Ureter (tissue), 1 donor: ENCODE data around the gene TAOK1. TPM values are rescaled to one million over a fixed set of nuclear protein-coding genes. Genes with fewer than 3 reads are reported as not detected.

Experiments used
- DNase-seq: peaks from one replicate; pipeline ENCODE4 v3.0.0-alpha.2; 2020; ENCODE audit warnings: low spot score
- total RNA-seq: library from RNA; stranded (reverse); gene quantifications from one replicate; pipeline ENCODE4 v1.2.4, GENCODE V29; 2023
- donor health status: DM: yes; HTN: yes; CAD: no.

TAOK1 gene
- total RNA-seq, 1 donor from 2014 or later = 92.4 TPM

DNA sequence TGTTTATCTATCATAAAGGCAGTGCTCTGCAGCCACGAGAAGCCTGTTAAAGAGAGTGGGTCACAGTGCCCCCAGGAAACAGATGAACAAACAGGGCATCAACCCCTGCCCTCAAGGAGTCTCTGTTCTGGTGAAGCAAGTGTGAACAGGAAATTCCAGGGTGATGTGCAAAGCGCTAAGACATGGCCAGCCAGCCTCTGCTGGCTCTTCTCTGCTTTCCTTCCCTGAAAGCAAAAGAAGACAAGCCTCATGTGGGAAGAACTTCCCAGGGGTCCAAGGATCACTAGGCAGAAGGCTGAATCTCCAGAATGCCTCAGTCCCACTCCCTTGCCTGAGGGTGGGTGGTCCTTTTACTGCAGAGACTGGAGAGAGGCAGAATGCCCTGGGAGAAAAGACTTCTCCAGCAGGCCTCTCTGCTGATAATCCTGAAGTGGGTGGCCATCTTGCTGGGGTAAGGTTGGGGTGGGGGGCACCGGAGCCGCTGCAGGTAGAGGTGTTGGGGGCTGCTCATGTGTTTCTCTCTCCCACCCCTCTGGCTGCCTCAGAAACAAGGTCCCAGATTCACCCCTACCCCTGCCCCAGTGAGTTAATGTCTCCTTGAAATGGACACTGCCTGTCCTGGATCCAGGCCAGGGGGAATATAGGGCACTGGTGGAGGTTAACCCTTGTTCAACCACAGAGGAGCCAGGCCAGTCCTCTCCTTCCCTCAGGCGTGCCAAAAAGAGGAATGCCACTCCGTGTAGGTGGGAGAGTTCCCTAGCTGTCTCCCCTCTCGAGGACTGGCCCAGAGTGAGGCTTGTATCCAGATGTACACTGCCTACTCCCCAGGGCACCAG lies 205.2 kb downstream of the TAOK1 start:
- no peak for DNase-seq

DNA sequence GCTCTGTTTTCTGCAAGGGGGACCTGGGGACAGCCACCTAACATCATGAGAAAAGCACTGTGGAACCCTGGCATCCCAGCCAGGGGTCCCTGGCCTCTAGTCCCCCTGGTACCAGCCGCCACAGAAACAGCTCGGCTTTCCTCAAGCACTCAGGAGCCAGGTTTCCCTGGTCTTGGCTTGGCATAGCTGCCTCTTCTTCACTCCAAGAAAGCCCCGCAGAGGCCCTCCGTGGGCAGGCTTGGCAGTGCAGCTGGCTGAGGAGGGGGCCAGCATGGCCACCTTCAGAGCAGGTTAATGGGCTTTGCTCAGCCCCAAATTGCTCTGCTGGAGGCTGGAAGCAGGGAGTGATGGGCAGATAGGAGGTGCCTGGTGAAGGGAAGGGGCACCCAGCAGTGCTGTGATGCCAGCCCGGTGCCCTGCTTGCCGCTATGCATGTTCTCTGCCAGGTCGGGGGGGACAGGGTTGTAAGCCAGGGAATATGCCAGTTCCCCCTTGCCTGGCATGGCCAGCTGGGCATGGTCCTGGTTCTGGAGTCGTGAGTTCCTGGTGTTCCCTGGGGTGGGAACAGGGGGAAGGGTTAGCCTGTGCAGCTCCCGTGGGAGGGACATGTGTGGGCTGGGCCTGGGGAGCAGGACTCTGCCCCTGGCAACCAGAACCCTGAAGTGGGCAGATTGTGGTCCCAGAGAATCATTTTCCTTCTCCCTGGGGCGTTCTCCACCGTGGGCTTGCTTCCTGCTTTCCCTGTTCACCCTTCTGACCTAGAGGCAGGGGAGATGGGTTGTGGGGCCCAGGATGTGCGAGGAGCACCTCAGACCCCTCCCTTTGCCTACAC lies 206.0 kb downstream of the TAOK1 start:
- DNase-seq = no peak

DNA sequence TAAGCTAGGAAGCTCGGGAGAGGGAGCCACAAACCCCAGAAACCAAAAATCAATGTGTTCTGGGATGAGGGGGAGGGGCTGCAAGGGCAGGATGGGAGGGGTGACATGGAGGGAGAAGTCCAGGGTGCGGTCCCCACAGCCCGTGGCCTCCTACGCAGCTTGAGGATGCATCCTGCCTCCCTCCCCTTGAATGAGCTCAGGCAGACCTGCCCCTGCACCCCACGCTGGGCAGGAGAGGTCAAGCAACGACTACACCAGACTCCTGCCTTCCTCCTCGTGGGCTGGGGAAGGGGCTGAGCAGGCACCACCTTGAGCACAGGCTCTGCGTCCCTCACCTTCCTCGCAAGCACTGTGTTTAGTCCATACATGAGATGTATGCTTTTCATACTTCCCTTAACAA lies 206.6 kb downstream of the TAOK1 start:
- no peak for DNase-seq

DNA sequence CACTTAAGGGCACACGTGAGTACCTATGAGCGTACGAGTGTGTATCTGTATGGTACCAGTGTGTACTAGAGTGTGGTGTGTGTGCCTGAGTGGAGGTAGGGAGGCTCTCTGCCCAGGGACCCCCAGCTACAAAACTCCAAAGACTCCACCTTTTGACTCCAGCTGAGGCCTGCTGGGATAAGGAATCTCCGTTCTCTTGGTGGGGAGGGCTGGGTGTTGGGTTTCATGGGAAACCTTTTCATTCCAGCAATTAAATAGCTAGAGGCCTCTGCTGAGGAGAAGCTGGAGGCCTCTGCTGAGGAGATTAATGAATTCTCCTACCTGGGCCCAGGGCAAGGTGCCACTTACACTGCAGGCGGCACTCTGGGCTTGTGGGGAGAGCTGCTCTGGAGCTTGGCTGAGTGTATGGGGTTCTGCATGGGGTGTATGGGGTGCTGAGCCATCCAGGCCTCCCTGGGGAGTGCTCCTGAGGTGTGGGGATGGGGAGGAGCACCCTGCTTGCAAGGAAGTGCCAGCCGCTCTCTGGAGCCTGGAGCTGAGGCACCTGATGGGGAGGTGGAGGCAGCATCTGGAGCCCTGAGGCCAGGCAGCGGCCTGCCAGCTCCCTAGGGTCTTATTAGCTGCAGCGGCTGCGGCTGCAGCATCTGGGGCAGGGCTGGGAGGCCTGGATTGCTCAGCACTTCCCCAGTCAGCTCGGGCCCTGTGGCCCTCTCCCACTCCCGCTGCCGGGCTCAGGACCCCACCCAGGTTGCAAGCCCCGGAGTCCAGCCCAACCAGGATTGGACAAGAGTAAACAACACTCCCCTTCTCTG lies 207.4 kb downstream of the TAOK1 start:
- no peak for DNase-seq

Other genes starting within 250 kb of the TAOK1 start
- 74.5 TPM for gene MYO18A, start 210.0 kb upstream of the TAOK1 start, total RNA-seq
- not detected for gene CRYBA1, start 143.5 kb upstream of the TAOK1 start, total RNA-seq
- 83.8 TPM for gene NUFIP2, start 96.2 kb upstream of the TAOK1 start, total RNA-seq
- 7.8 TPM for gene ABHD15, start 176.7 kb downstream of the TAOK1 start, total RNA-seq
- 44.6 TPM for gene TP53I13, start 178.3 kb downstream of the TAOK1 start, total RNA-seq
- 37.1 TPM for gene GIT1, start 199.3 kb downstream of the TAOK1 start, total RNA-seq
- gene ANKRD13B, start 202.8 kb downstream of the TAOK1 start, total RNA-seq = 7.7 TPM
- gene CORO6, start 232.5 kb downstream of the TAOK1 start, total RNA-seq = 23.3 TPM